ENCODE data around the gene USP35. TPM values are rescaled to one million over a fixed set of nuclear protein-coding genes. Genes with fewer than 3 reads are reported as not detected.

The USP35 gene
- total RNA-seq, 1 experiment from 2014 or later, result 11.8 TPM

DNA sequence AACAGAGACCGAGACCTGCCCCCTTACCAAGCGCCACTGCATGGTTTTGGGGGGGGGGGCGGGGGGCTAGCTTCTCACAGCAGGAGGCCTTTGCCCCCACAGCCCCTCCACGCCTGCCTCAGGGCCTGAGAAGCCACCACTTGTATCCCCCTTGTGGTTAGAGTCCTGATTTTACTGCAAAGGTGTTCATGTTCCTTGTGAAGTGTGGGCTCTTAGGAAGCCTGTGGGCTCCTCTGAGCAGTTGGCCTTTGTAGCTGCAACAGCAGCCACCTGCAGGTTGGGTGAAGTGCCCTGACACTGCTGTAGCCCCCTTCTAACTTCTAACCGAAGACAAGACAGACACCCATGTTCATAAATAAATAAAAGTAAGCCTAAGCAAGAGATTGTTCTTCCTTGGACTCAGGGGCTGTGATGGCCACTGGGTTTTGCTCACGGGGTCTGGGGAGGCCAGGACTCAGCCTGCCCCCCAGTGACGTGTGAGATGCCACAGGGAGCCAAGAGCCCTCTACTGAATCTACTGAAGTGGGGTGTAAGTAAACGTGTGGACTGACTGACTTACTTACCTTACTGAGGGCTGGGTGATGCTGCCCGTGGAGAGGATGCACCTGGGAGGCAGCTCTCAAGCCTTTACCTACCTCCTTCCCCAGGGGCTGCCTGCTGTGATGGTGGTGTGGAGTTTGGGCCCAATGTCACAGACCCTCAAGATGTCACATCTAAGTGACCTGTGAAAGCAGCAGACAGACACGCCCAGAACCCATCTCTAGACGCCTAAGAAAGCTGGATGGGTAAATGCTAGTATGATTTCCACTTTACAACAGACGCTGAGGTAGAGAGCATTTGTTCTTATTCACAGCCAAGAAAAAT is 25.8 kb downstream of the USP35 start:
- CTCF ChIA-PET, result interaction anchor here (0.6 kb wide), 1 partner anchor 203 kb away, joined by 6 read pairs; the partner anchor contains the start of gene GAB2
- Histone ChIP-seq H3K4me3 (ENCODE audit: low read depth in 2 of 2, low read length in 2 of 2) (no peak overlapping the region), H3K36me3 (ENCODE audit: control insufficient read depth, insufficient read depth, low read length) (no peaks in the 10 kb centered on the region), H3K27me3 (ENCODE audit: control insufficient read depth, insufficient read depth, low read length) (no peaks in the 10 kb centered on the region), H3K4me1 (ENCODE audit: control insufficient read depth, insufficient read depth, low read length) (no peaks in the 10 kb centered on the region), H3K9me3 (ENCODE audit: control insufficient read depth, insufficient read depth, low read depth, low read length) (no peaks in the 10 kb centered on the region), H3K27ac (ENCODE audit: low read length) (no peak overlapping the region)
- DNase-seq (ENCODE audit: low read depth, low spot score), result no peak
- ATAC-seq, result no peak
- TF ChIP-seq POLR2AphosphoS5 (IDR thresholded peaks at IDR 0.05; ENCODE audit: low read depth, low read length) (no peak), REST (IDR thresholded peaks at IDR 0.05; ENCODE audit: insufficient read depth in 1 of 2, low read depth in 2 of 2, low read length in 1 of 2) (no peak), CTCF (IDR thresholded peaks at IDR 0.05) (no peak), SIN3A (IDR thresholded peaks at IDR 0.05; ENCODE audit: borderline replicate concordance, insufficient read depth, low read depth, low read length) (no peak), TCF7L2 (IDR thresholded peaks at IDR 0.05; ENCODE audit: low read depth, low read length) (no peak)
- intact Hi-C loops (cut with micrococcal nuclease; ENCODE audit: unreplicated experiment) (no loop called here), in situ Hi-C loops (cut with HindIII; ENCODE audit: low pct_unique_long_range_greater_than_20kb, low sequenced_read_pairs) (no loop called here)
- BruUV-seq (replicated peaks), result no TSS peak
- POLR2A ChIA-PET, result no interaction called here

- BruUV-seq (replicated peaks), result no TSS peak
- POLR2A ChIA-PET, result no interaction called here
- no peaks in the 10 kb centered on the region for H3K27me3 ChIP-seq (ENCODE audit: control insufficient read depth, insufficient read depth, low read length)
- TF ChIP-seq REST (IDR thresholded peaks at IDR 0.05; ENCODE audit: insufficient read depth in 1 of 2, low read depth in 2 of 2, low read length in 1 of 2), result no peak
- TF ChIP-seq SIN3A (IDR thresholded peaks at IDR 0.05; ENCODE audit: borderline replicate concordance, insufficient read depth, low read depth, low read length), result no peak
- DNase-seq (ENCODE audit: low read depth, low spot score) (no peak), ATAC-seq (no peak)
- no peaks in the 10 kb centered on the region for H3K4me1 ChIP-seq (ENCODE audit: control insufficient read depth, insufficient read depth, low read length)
- no peak overlapping the region for H3K27ac ChIP-seq (ENCODE audit: low read length)
- intact Hi-C loops (cut with micrococcal nuclease; ENCODE audit: unreplicated experiment), result no loop called here
- no peaks in the 10 kb centered on the region for H3K36me3 ChIP-seq (ENCODE audit: control insufficient read depth, insufficient read depth, low read length)
- no peak overlapping the region for H3K4me3 ChIP-seq (ENCODE audit: low read depth in 2 of 2, low read length in 2 of 2)
- H3K9me3 ChIP-seq (ENCODE audit: control insufficient read depth, insufficient read depth, low read depth, low read length), result no peaks in the 10 kb centered on the region
- in situ Hi-C loops (cut with HindIII; ENCODE audit: low pct_unique_long_range_greater_than_20kb, low sequenced_read_pairs), result no loop called here
- CTCF ChIA-PET, result no interaction called here
Measured at GRCh38 chr11:78216021-78216420, 27.3 kb downstream of the USP35 start.

Data from Panc1 (cell line).